PC-3 (cell line): Measurements from ENCODE around the gene CCL27. TPM values are rescaled to one million over a fixed set of nuclear protein-coding genes. Genes with fewer than 3 reads are reported as not detected.

Experiments used
- ATAC-seq: fragments of 200-7000 bp; cut with Tn5 transposase; 2 replicates; pipeline ENCODE4 v1.9.1; 2020; ENCODE audit warnings: mild to moderate bottlenecking, moderate library complexity
- Bru-seq: library from RNA; stranded (reverse); fragments of 400-500 nt; gene quantifications from one replicate; lab custom pipeline; 2021; lab: Mats Ljungman, UMichigan
- BruChase-seq, 2 experiments: library from RNA; stranded (reverse); fragments of 400-500 nt; gene quantifications; one replicate each; lab custom pipeline; 2021; lab: Mats Ljungman, UMichigan
- BruUV-seq: library from RNA; stranded (reverse); fragments of 400-500 nt; replicated peaks from 2 replicates; lab custom pipeline; 2021; lab: Mats Ljungman, UMichigan
- CTCF ChIA-PET: fragments of 300-600 bp; sonication (Branson Sonifier 250); formaldehyde crosslinking; loops from one replicate; lab custom pipeline; 2022; ENCODE audit warnings: antibody characterized with exemption; lab: Charles Lee
- POLR2A ChIA-PET: fragments of 300-600 bp; sonication (Branson Sonifier 250); formaldehyde crosslinking; loops from one replicate; lab custom pipeline; 2022; ENCODE audit warnings: antibody characterized with exemption; ENCODE audit not compliant: unreplicated experiment; lab: Charles Lee
- DNase-seq: peaks from one replicate; pipeline ENCODE4 v3.0.0-alpha.2; 2015
- H2AFZ ChIP-seq: fragments of 300-600 bp; sonication (generic); 2 replicates; pipeline ENCODE4 v1.6.0; 2016; ENCODE audit warnings: antibody characterized with exemption, low read length
- H3F3A ChIP-seq: fragments of 300-600 bp; sonication (generic); one replicate; pipeline ENCODE4 v1.6.0; 2017; ENCODE audit warnings: antibody characterized with exemption, low read length, control low read depth, mild to moderate bottlenecking; ENCODE audit not compliant: unreplicated experiment
- H3K27ac ChIP-seq: fragments of 300-600 bp; sonication (generic); 2 replicates; pipeline ENCODE4 v1.5.1; 2016; ENCODE audit warnings: mild to moderate bottlenecking, low read length
- H3K27me3 ChIP-seq: fragments of 300-600 bp; sonication (generic); 2 replicates; pipeline ENCODE4 v1.6.1; 2016; ENCODE audit warnings: low read length, mixed read lengths
- H3K36me3 ChIP-seq: fragments of 300-600 bp; sonication (generic); 2 replicates; pipeline ENCODE4 v1.6.1; 2016; ENCODE audit warnings: low read depth, mixed run types, low read length, mixed read lengths
- H3K4me1 ChIP-seq: fragments of 300-600 bp; sonication (generic); 2 replicates; pipeline ENCODE4 v1.5.1; 2016; ENCODE audit warnings: low read length; ENCODE audit not compliant: insufficient read depth
- H3K4me2 ChIP-seq: fragments of 300-600 bp; sonication (generic); 2 replicates; pipeline ENCODE4 v1.6.0; 2016; ENCODE audit warnings: low read length
- H3K4me3 ChIP-seq: fragments of 300-600 bp; sonication (generic); 2 replicates; pipeline ENCODE4 v1.5.1; 2016; ENCODE audit warnings: mild to moderate bottlenecking, low read length, mixed read lengths
- H3K79me2 ChIP-seq: fragments of 300-600 bp; sonication (generic); 2 replicates; pipeline ENCODE4 v1.6.1; 2017; ENCODE audit warnings: low read length, mixed read lengths
- H3K9ac ChIP-seq: fragments of 300-600 bp; sonication (generic); 2 replicates; pipeline ENCODE4 v1.6.0; 2016; ENCODE audit warnings: mild to moderate bottlenecking, low read length
- H3K9me2 ChIP-seq: fragments of 300-600 bp; sonication (generic); replicated peaks from 2 replicates; pipeline ENCODE4 v1.6.1; 2016; ENCODE audit warnings: mixed run types, low read length, mixed read lengths
- H3K9me3 ChIP-seq: fragments of 300-600 bp; sonication (generic); 2 replicates; pipeline ENCODE4 v1.6.1; 2016; ENCODE audit warnings: low read length, mixed read lengths
- H4K20me1 ChIP-seq: fragments of 300-600 bp; sonication (generic); 2 replicates; pipeline ENCODE4 v1.6.1; 2016; ENCODE audit warnings: low read length, mixed read lengths
- EZH2 ChIP-seq: fragments of 300-600 bp; sonication (generic); IDR thresholded peaks from one replicate; pipeline ENCODE4 v1.6.1; 2017; ENCODE audit warnings: antibody characterized with exemption, mild to moderate bottlenecking, low read length; ENCODE audit not compliant: unreplicated experiment
- EZH2phosphoT487 ChIP-seq: fragments of 300-600 bp; sonication (generic); IDR thresholded peaks from 2 replicates; pipeline ENCODE4 v1.6.1; 2018; ENCODE audit warnings: mild to moderate bottlenecking, antibody characterized with exemption, low read length, borderline replicate concordance
- intact Hi-C: fragments of 100-400 bp; cut with micrococcal nuclease; formaldehyde crosslinking; loops from 2 replicates; pipeline ENCODE4 v1.9.0; 2023
- long read RNA-seq: library from polyadenylated mRNA; unstranded; transcript quantifications from one replicate; pipeline ENCODE4 v2.0.0, GENCODE V29; 2021; ENCODE audit not compliant: unreplicated experiment
- total RNA-seq: library from RNA; depleted of rRNA; stranded (reverse); fragments of >200 nt; gene quantifications from 2 replicates; pipeline ENCODE4 v1.2.3, GENCODE V29; 2014; rRNA removed
- TF ChIP-seq, protein P1 (sequence below): fragments of 300-600 bp; sonication (generic); conservative IDR thresholded peaks from 2 replicates; pipeline ENCODE4 v1.5.1; 2017; ENCODE audit warnings: antibody characterized with exemption, low read depth, mild to moderate bottlenecking, low read length

The CCL27 gene, protein sequence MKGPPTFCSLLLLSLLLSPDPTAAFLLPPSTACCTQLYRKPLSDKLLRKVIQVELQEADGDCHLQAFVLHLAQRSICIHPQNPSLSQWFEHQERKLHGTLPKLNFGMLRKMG
- total RNA-seq = not detected in 2 replicates
- not detected for Bru-seq, nascent RNA
- BruChase-seq, experiment 1, labeled RNA remaining after a 6-hour chase = not detected
- BruChase-seq, experiment 2, labeled RNA remaining after a 2-hour chase = not detected
- long read RNA-seq = 0 reads

DNA sequence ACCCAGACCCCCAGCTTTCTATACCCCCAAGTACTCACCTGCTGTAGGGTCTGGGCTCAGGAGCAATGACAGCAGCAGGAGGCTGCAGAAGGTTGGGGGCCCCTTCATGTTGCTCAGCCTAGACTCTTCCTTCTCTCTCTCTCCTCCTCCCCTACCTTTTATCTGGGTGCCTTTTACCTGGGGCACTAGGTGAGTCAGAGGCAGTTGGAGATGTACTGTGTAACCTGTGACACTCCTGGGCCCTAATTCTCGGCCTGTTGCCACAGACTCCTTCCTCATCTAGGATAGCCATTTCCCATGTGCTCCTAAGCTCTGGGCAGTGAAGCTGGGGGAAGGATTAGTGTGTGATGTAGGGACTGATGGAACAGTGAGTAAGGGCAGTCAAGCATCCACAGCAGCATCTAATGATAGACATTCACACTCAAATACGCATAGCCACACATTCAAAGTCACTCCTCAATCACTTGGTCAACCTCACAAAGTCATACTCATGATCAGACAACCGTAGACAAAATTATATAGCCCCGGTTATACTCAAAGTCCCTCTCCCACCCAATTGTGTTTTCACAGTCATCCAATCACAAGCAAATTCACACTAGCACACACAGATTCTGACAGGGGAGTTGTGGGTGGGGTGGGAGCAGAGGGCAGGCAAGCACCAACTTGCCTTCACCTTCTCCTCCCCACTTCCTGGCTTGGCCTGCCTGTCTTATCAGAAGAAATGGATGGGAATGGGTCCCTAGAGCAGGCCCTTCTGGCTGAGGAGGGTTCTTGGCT, at the start of gene CCL27:
CCL27 (minus strand) TSS at position 132 of the 777 bp plus-strand sequence; CDS start at position 108, 24 bp downstream.
- Histone ChIP-seq H3F3A (no peaks in the 10 kb centered on the region), H4K20me1 (no peaks in the 10 kb centered on the region), H3K9me2 (no peaks in the 10 kb centered on the region), H3K4me1 (peaks cover 6% of the 10 kb centered on the region), H3K36me3 (no peaks in the 10 kb centered on the region), H3K9me3 (no peaks in the 10 kb centered on the region), H3K27ac (no peak within 1 kb of the TSS), H3K4me2 (no peak within 1 kb of the TSS), H3K79me2 (no peaks in the 10 kb centered on the region), H2AFZ (no peak within 1 kb of the TSS), H3K4me3 (no peak within 1 kb of the TSS), H3K27me3 (no peaks in the 10 kb centered on the region), H3K9ac (no peak within 1 kb of the TSS)
- CTCF ChIA-PET = interaction anchor here (0.6 kb wide), 1 partner anchor 16 kb away, joined by 3 read pairs; no protein-coding TSS in a partner anchor
- no TSS peak for BruUV-seq
- no peak for ATAC-seq
- DNase-seq = no peak
- TF ChIP-seq EZH2 = no peak
- TF ChIP-seq EZH2phosphoT487 = no peak
- TF ChIP-seq, protein P1, sequence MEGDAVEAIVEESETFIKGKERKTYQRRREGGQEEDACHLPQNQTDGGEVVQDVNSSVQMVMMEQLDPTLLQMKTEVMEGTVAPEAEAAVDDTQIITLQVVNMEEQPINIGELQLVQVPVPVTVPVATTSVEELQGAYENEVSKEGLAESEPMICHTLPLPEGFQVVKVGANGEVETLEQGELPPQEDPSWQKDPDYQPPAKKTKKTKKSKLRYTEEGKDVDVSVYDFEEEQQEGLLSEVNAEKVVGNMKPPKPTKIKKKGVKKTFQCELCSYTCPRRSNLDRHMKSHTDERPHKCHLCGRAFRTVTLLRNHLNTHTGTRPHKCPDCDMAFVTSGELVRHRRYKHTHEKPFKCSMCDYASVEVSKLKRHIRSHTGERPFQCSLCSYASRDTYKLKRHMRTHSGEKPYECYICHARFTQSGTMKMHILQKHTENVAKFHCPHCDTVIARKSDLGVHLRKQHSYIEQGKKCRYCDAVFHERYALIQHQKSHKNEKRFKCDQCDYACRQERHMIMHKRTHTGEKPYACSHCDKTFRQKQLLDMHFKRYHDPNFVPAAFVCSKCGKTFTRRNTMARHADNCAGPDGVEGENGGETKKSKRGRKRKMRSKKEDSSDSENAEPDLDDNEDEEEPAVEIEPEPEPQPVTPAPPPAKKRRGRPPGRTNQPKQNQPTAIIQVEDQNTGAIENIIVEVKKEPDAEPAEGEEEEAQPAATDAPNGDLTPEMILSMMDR = no peak
- intact Hi-C loops = no loop called here
- POLR2A ChIA-PET = interaction anchor here (0.5 kb wide), 1 partner anchor 441 kb away, joined by 10 read pairs; no protein-coding TSS in a partner anchor

DNA sequence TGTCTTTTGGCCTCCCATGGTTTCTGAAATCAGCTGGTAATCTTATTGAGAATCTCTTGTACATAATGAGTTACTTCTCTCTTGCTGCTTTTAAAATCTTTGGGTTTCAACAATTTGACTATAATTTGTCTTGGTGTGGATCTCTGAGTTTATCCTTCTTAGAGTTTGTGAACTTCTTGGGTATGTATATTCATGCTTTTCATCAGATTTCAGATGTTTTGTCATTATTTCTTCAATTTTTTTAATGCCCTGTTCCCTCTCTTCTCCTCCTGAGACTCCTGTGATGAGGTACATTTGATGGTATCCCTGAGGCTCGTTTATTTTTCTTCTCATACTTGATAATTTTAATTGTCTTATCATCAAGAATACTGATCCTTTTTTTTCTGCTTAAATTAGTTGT, 49.7 kb upstream of the CCL27 start:
- no TSS peak for BruUV-seq
- H2AFZ ChIP-seq = no peak overlapping the region
- H3K9ac ChIP-seq = no peak overlapping the region
- ATAC-seq (no peak), DNase-seq (no peak)
- H3F3A ChIP-seq = no peaks in the 10 kb centered on the region
- H3K4me2 ChIP-seq = no peak overlapping the region
- H3K36me3 ChIP-seq = no peaks in the 10 kb centered on the region
- H3K27ac ChIP-seq = no peak overlapping the region
- CTCF ChIA-PET = no interaction called here
- no peaks in the 10 kb centered on the region for H3K79me2 ChIP-seq
- H3K9me2 ChIP-seq = no peaks in the 10 kb centered on the region
- peaks cover 33% of the 10 kb centered on the region for H3K27me3 ChIP-seq
- intact Hi-C loops = no loop called here
- TF ChIP-seq EZH2 (no peak), EZH2phosphoT487 (no peak)
- no peak overlapping the region for H3K4me3 ChIP-seq
- POLR2A ChIA-PET = no interaction called here
- no peaks in the 10 kb centered on the region for H3K9me3 ChIP-seq
- H4K20me1 ChIP-seq = no peaks in the 10 kb centered on the region
- no peaks in the 10 kb centered on the region for H3K4me1 ChIP-seq

DNA sequence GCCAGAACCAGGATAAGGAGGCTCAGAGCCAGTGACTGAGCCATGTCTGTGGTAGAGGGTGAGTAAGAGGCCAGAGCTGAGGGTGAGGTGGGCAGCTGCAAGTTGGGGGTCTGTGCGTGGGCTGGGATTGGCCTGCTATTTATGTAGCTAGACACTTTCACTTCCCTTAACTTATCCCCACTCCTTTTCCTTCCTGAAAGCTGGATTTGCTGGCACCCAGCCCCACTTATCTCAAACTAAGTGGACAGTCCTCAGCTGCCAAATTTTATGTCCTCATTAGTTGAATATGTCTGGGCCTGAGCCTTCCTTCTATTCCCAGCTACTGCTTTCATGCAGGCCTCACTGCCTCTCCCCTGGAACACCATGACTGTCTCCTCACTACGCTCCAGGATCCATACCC, 47.6 kb upstream of the CCL27 start, which contains the start of gene CCL21:
CCL21 (minus strand) TSS at position 114 of the 400 bp plus-strand sequence; CDS start at position 44, 70 bp downstream.
- peaks cover 31% of the 10 kb centered on the region for H3K27me3 ChIP-seq
- DNase-seq (no peak), ATAC-seq (no peak)
- H2AFZ ChIP-seq = no peak within 1 kb of the TSS
- H3K9me3 ChIP-seq = no peaks in the 10 kb centered on the region
- H3K4me3 ChIP-seq = no peak within 1 kb of the TSS
- H3K9ac ChIP-seq = no peak within 1 kb of the TSS
- BruUV-seq = no TSS peak
- no peaks in the 10 kb centered on the region for H4K20me1 ChIP-seq
- ChIA-PET POLR2A (no interaction called here), CTCF (no interaction called here)
- H3K27ac ChIP-seq = no peak within 1 kb of the TSS
- H3K4me1 ChIP-seq = no peaks in the 10 kb centered on the region
- no peaks in the 10 kb centered on the region for H3K9me2 ChIP-seq
- no peaks in the 10 kb centered on the region for H3K36me3 ChIP-seq
- no peak within 1 kb of the TSS for H3K4me2 ChIP-seq
- intact Hi-C loops = no loop called here
- no peaks in the 10 kb centered on the region for H3F3A ChIP-seq
- TF ChIP-seq EZH2phosphoT487 (no peak), EZH2 (no peak)
- TF ChIP-seq, protein P1 = no peak
- no peaks in the 10 kb centered on the region for H3K79me2 ChIP-seq
